A673 (cell line): ENCODE measurements around the gene SLIT3. TPM values are rescaled to one million over a fixed set of nuclear protein-coding genes. Genes with fewer than 3 reads are reported as not detected.

Experiments used
- BruUV-seq: library from RNA; stranded (reverse); fragments of 400-500 nt; replicated peaks from 2 replicates; lab custom pipeline; 2021; lab: Mats Ljungman, UMichigan
- CTCF ChIA-PET: fragments of 300-600 bp; sonication (Branson Sonifier 250); formaldehyde crosslinking; loops from one replicate; lab custom pipeline; 2022; ENCODE audit warnings: antibody characterized with exemption; lab: Charles Lee
- POLR2A ChIA-PET: fragments of 300-600 bp; sonication (Branson Sonifier 250); formaldehyde crosslinking; loops from one replicate; lab custom pipeline; 2022; ENCODE audit warnings: antibody characterized with exemption; ENCODE audit not compliant: low non-redundant PET; lab: Charles Lee
- DNase-seq: peaks from one replicate; pipeline ENCODE4 v3.0.0-alpha.2; 2015; ENCODE audit warnings: low spot score
- H3K27ac ChIP-seq: fragments of 200-600 bp; sonication (generic); 2 replicates; pipeline ENCODE4 v1.5.1; 2016; ENCODE audit warnings: mixed run types, low read depth, mild to moderate bottlenecking, mixed read lengths, antibody characterized with exemption, low read length; ENCODE audit not compliant: poor library complexity, severe bottlenecking
- H3K27me3 ChIP-seq: fragments of 200-600 bp; sonication (generic); replicated peaks from 2 replicates; pipeline ENCODE4 v1.6.1; 2017; ENCODE audit warnings: mixed run types, low read depth, mild to moderate bottlenecking, mixed read lengths, antibody characterized with exemption, low read length; ENCODE audit not compliant: insufficient read depth, poor library complexity
- H3K36me3 ChIP-seq: fragments of 200-600 bp; sonication (generic); 2 replicates; pipeline ENCODE4 v1.6.1; 2016; ENCODE audit warnings: mixed run types, mild to moderate bottlenecking, mixed read lengths, antibody characterized with exemption, low read length; ENCODE audit not compliant: insufficient read depth, poor library complexity, severe bottlenecking
- H3K4me1 ChIP-seq: fragments of 200-600 bp; sonication (generic); 2 replicates; pipeline ENCODE4 v1.6.1; 2017; ENCODE audit warnings: mixed run types, mild to moderate bottlenecking, mixed read lengths, antibody characterized with exemption, low read length; ENCODE audit not compliant: insufficient read depth, poor library complexity, severe bottlenecking
- H3K4me3 ChIP-seq: fragments of 200-600 bp; sonication (generic); 2 replicates; pipeline ENCODE4 v1.5.1; 2016; ENCODE audit warnings: low read depth, mixed run types, mild to moderate bottlenecking, mixed read lengths, low read length; ENCODE audit not compliant: poor library complexity, severe bottlenecking
- H3K9me3 ChIP-seq: fragments of 200-600 bp; sonication (generic); 2 replicates; pipeline ENCODE4 v1.6.1; 2016; ENCODE audit warnings: mixed run types, low read depth, mild to moderate bottlenecking, mixed read lengths, antibody characterized with exemption, low read length; ENCODE audit not compliant: poor library complexity, severe bottlenecking
- CTCF ChIP-seq: fragments of 300-800, 200-600 bp; sonication (generic); conservative IDR thresholded peaks from 2 replicates; pipeline ENCODE4 v1.5.1; 2017; ENCODE audit warnings: low read depth, mild to moderate bottlenecking, antibody characterized with exemption, low read length, moderate library complexity, mixed read lengths
- EZH2 ChIP-seq: fragments of 200-600 bp; sonication (generic); IDR thresholded peaks from 2 replicates; pipeline ENCODE4 v1.6.1; 2017; ENCODE audit warnings: borderline replicate concordance, low read depth, mild to moderate bottlenecking, mixed read lengths, antibody characterized with exemption, low read length; ENCODE audit not compliant: poor library complexity, severe bottlenecking
- intact Hi-C: fragments of 100-400 bp; cut with micrococcal nuclease; formaldehyde crosslinking; loops from one replicate; pipeline ENCODE4 v1.10.0; 2022; ENCODE audit not compliant: unreplicated experiment
- total RNA-seq: library from RNA; stranded (reverse); gene quantifications from 2 replicates; pipeline ENCODE4 v1.2.3, GENCODE V29; 2021

Gene SLIT3
- total RNA-seq, 1 experiment from 2014 or later = not detected

- BruUV-seq = no TSS peak
- intact Hi-C loops = no loop called here
- Histone ChIP-seq H3K4me3 (no peak overlapping the region), H3K9me3 (no peaks in the 10 kb centered on the region), H3K27me3 (no peaks in the 10 kb centered on the region), H3K27ac (no peak overlapping the region), H3K4me1 (no peaks in the 10 kb centered on the region), H3K36me3 (no peaks in the 10 kb centered on the region)
- no peak for DNase-seq
- CTCF ChIA-PET = no interaction called here
- TF ChIP-seq CTCF = no peak
- no peak for TF ChIP-seq EZH2
- POLR2A ChIA-PET = no interaction called here
These were observed 19.3 kb downstream of the SLIT3 start for GRCh38 chr5:169281625-169282024.

- BruUV-seq = no TSS peak
- Histone ChIP-seq H3K4me1 (no peaks in the 10 kb centered on the region), H3K27me3 (no peaks in the 10 kb centered on the region), H3K9me3 (no peaks in the 10 kb centered on the region), H3K36me3 (no peaks in the 10 kb centered on the region), H3K4me3 (no peak overlapping the region), H3K27ac (no peak overlapping the region)
- DNase-seq = no peak
- POLR2A ChIA-PET = no interaction called here
- intact Hi-C loops = no loop called here
- TF ChIP-seq EZH2 = no peak
- no peak for TF ChIP-seq CTCF
- CTCF ChIA-PET = no interaction called here
These were observed 20.2 kb downstream of the SLIT3 start for GRCh38 chr5:169280696-169281095.

- Histone ChIP-seq H3K36me3 (no peaks in the 10 kb centered on the region), H3K27ac (no peak overlapping the region), H3K4me1 (no peaks in the 10 kb centered on the region), H3K9me3 (no peaks in the 10 kb centered on the region), H3K4me3 (no peak overlapping the region), H3K27me3 (no peaks in the 10 kb centered on the region)
- CTCF ChIA-PET = no interaction called here
- intact Hi-C loops = no loop called here
- TF ChIP-seq CTCF (no peak), EZH2 (no peak)
- BruUV-seq = no TSS peak
- DNase-seq = no peak
- POLR2A ChIA-PET = no interaction called here
These were observed 20.7 kb downstream of the SLIT3 start for GRCh38 chr5:169280286-169280685.
